Transverse colon (tissue), 4 donors: ENCODE results near the gene DDAH1. TPM values are rescaled to one million over a fixed set of nuclear protein-coding genes. Genes with fewer than 3 reads are reported as not detected.

Source experiments
- DNase-seq: peaks from one replicate; pipeline ENCODE4 v3.0.0-alpha.2; 2019
- H3K27ac ChIP-seq, 4 donors: fragments of 200-600 bp; sonication (generic); 2 replicates each; pipeline ENCODE4 v1.5.1; 2016 to 2018; ENCODE audit warnings: inconsistent platforms in 4 of 4
- H3K27me3 ChIP-seq: fragments of 200-600 bp; sonication (generic); 2 replicates; pipeline ENCODE4 v1.5.1; 2017; ENCODE audit warnings: inconsistent platforms
- H3K36me3 ChIP-seq, 4 donors: fragments of 200-600 bp; sonication (generic); 2 replicates each; pipeline ENCODE4 v1.5.1; 2017 to 2019; ENCODE audit warnings: inconsistent platforms in 4 of 4
- H3K4me1 ChIP-seq, 4 donors: fragments of 200-600 bp; sonication (generic); 2 replicates each; pipeline ENCODE4 v1.5.1; 2017 to 2020; ENCODE audit warnings: inconsistent platforms in 4 of 4
- H3K4me3 ChIP-seq, 4 donors: fragments of 200-600 bp; sonication (generic); 1 replicate in 1 of 4; 2 replicates in 3 of 4; pipeline versions ENCODE4 v1.5.1 to v1.6.1; 2017 to 2019; ENCODE audit warnings: inconsistent platforms in 4 of 4
- H3K9me3 ChIP-seq, 2 donors: fragments of 200-600 bp; sonication (generic); 2 replicates each; pipeline ENCODE4 v1.5.1; 2017 to 2019; ENCODE audit warnings: inconsistent platforms in 2 of 2
- EP300 ChIP-seq: sonication (generic); formaldehyde crosslinking; IDR thresholded peaks from one replicate; pipeline ENCODE4 v1.6.1; 2017; ENCODE audit warnings: antibody characterized with exemption, low read depth
- POLR2A ChIP-seq: fragments of 450-650 bp; IDR thresholded peaks from one replicate; pipeline ENCODE4 v1.6.1; 2016; ENCODE audit warnings: antibody characterized with exemption, mild to moderate bottlenecking, moderate library complexity
- POLR2AphosphoS5 ChIP-seq, 3 donors: sonication (generic); formaldehyde crosslinking; IDR thresholded peaks; one replicate each; pipeline ENCODE4 v1.6.1; 2016; ENCODE audit warnings: antibody characterized with exemption in 3 of 3
- WGBS, 2 donors: methylation state at CpG; one replicate each; pipeline ENCODE4 v1.1.5; 2018; ENCODE audit warnings: low coverage in 1 of 2; 5-methylcytosine and 5-hydroxymethylcytosine counted together
- in situ Hi-C, 4 donors: fragments of 200-750 bp; cut with MboI; loops; one replicate each; pipeline versions ENCODE4 v1.15.0 to v1.15.1; 2017; ENCODE audit warnings: low sequenced_read_pairs in 3 of 4, low pct_ligation_motif_present in 1 of 4, low pct_unique_long_range_greater_than_20kb in 1 of 4
- intact Hi-C: fragments of 100-400 bp; cut with DNase I; formaldehyde crosslinking; loops from one replicate; pipeline ENCODE4 v1.15.1; 2023; ENCODE audit warnings: low total_unique reads
- total RNA-seq, 4 donors: library from RNA; depleted of rRNA; stranded (reverse); fragments of >200 nt; gene quantifications; one replicate each; pipeline ENCODE4 v1.1.0, GENCODE V29; 2016
- TF ChIP-seq, protein P1 (sequence below), 5 experiments: fragments of 200-600 bp in 3 of 5; fragments of 450-650 bp in 2 of 5; sonication (generic) in 3 of 5; IDR thresholded peaks; 1 replicate in 2 of 5; 2 replicates in 3 of 5; pipeline ENCODE4 v1.5.1; 2016 to 2017; ENCODE audit warnings: antibody characterized with exemption in 5 of 5, inconsistent platforms in 3 of 5, mild to moderate bottlenecking in 2 of 5, moderate library complexity in 1 of 5

The DDAH1 gene
- total RNA-seq, 4 donors from 2014 or later, result 22.4 to 69.4 (median 48.3) TPM

DNA sequence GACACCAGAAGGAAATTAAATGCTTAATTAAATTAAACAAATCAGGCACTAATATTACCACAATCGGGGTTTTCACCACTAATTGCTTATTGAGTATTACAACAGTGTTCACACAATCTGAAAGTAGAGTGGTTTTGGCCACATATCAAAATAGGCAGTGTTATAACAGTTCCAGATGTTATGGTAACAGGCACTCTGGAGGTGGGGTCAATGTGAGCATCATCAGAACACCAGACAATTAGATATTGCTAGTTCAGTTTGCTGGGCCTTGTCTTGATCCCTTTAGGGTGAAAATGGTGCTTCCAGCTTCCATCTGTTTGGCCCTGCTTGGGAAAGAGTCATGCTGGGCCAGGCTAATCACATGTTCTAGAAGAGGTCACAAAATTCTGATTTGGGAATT lies 14.5 kb upstream of the DDAH1 start:
- Histone ChIP-seq H3K9me3 (no peaks in the 10 kb centered on the region), H3K4me3 (no peak overlapping the region), H3K4me1 (no peaks in the 10 kb centered on the region), H3K36me3 (no peaks in the 10 kb centered on the region), H3K27ac (no peak overlapping the region), H3K27me3 (no peaks in the 10 kb centered on the region)
- intact Hi-C loops, result no loop called here
- TF ChIP-seq EP300, result no peak
- TF ChIP-seq, protein P1, sequence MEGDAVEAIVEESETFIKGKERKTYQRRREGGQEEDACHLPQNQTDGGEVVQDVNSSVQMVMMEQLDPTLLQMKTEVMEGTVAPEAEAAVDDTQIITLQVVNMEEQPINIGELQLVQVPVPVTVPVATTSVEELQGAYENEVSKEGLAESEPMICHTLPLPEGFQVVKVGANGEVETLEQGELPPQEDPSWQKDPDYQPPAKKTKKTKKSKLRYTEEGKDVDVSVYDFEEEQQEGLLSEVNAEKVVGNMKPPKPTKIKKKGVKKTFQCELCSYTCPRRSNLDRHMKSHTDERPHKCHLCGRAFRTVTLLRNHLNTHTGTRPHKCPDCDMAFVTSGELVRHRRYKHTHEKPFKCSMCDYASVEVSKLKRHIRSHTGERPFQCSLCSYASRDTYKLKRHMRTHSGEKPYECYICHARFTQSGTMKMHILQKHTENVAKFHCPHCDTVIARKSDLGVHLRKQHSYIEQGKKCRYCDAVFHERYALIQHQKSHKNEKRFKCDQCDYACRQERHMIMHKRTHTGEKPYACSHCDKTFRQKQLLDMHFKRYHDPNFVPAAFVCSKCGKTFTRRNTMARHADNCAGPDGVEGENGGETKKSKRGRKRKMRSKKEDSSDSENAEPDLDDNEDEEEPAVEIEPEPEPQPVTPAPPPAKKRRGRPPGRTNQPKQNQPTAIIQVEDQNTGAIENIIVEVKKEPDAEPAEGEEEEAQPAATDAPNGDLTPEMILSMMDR (IDR thresholded peaks at IDR 0.05), result no peak
- TF ChIP-seq POLR2A, result no peak
- TF ChIP-seq POLR2AphosphoS5 (IDR thresholded peaks at IDR 0.05), result no peak
- in situ Hi-C loops, result loop anchor here in 1 of 4 donors (25.0 kb wide), 1 partner anchor 167 kb away; no protein-coding TSS in a partner anchor
- WGBS, 2 donors, result 80% methylated on average over 1 of the region's 1 CpG; no CpG with 5 or more reads in 1 of the 2 donors
- DNase-seq, result no peak

DNA sequence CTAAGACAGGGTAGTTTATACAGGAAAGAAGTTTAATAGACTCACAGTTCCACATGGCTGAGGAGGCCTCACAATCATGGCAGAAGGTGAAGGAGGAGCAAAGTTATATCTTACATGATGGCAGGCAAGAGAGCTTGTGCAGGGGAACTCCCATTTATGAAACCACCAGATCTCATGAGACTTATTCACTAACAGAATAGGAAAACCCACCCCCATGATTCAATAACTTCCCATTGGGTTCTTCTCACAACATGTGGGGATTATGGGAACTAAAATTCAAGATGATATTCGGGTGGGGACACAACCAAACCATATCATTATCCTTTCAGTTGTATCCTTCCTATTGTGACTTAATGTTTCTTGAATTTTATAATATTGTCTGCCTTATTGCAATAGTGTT lies 13.4 kb upstream of the DDAH1 start:
- H3K9me3 ChIP-seq, result no peaks in the 10 kb centered on the region
- WGBS, 2 donors, result 78% methylated on average over 1 of the region's 1 CpG
- TF ChIP-seq POLR2A (no peak), POLR2AphosphoS5 (IDR thresholded peaks at IDR 0.05) (no peak), EP300 (no peak)
- TF ChIP-seq, protein P1 (IDR thresholded peaks at IDR 0.05), result no peak
- H3K27me3 ChIP-seq, result no peaks in the 10 kb centered on the region
- no peaks in the 10 kb centered on the region for H3K36me3 ChIP-seq
- in situ Hi-C loops (loop anchor here in 1 of 4 donors (25.0 kb wide), 1 partner anchor 166 kb away; no protein-coding TSS in a partner anchor), intact Hi-C loops (no loop called here)
- no peak for DNase-seq
- H3K4me3 ChIP-seq, result no peak overlapping the region
- no peak overlapping the region for H3K27ac ChIP-seq
- H3K4me1 ChIP-seq, result no peaks in the 10 kb centered on the region

DNA sequence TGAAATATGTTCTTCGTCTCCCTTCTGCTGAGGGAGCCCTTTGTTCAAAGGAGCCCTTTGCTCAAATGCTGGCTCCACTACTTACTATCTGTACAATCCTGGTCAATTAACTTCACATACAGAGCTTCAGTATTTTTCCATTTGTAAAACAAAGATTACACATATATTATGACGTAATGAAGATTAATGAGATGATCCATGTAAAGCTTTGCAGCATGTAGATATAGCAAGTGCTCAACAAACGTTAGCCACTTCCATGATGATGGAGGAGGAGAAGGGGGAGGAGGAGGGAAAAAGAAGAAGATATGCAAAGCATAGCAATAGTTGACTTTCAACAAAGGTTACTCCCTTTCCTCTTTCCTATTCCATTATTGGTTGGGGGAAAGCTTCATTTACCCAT lies 10.1 kb upstream of the DDAH1 start:
- Histone ChIP-seq H3K27ac (no peak overlapping the region), H3K27me3 (no peaks in the 10 kb centered on the region), H3K4me1 (no peaks in the 10 kb centered on the region), H3K4me3 (no peak overlapping the region), H3K36me3 (no peaks in the 10 kb centered on the region), H3K9me3 (no peaks in the 10 kb centered on the region)
- DNase-seq, result no peak
- TF ChIP-seq, protein P1 (IDR thresholded peaks at IDR 0.05), result no peak
- TF ChIP-seq POLR2AphosphoS5 (IDR thresholded peaks at IDR 0.05), result no peak
- TF ChIP-seq POLR2A, result no peak
- no peak for TF ChIP-seq EP300
- intact Hi-C loops, result no loop called here
- 81 to 93% methylated on average over 3 of the region's 3 CpGs for WGBS, 2 donors
- in situ Hi-C loops, result loop anchor here in 1 of 4 donors (25.0 kb wide), 1 partner anchor 163 kb away; no protein-coding TSS in a partner anchor

DNA sequence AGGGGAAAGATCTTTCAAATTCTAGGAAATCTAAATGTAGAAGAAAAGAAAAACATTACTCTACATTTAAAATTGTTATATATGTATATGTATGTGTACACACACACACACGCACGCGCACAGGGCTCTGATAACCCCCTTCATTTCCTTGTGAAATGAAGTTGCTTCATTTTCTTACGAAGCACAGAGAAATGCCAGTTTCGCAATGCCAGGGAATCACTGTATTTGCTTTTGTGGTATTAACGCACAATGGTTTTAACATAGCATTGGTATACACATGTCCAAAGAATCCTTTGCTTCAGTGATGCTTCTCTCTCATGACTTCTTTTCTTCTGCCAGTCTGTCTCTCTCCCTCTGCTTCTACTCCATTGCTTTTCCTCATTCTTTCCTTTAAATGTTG lies 8.4 kb upstream of the DDAH1 start:
- in situ Hi-C loops, result no loop called here
- 72 to 93% methylated on average over 5 to 6 of the region's 6 CpGs for WGBS, 2 donors
- intact Hi-C loops, result no loop called here

More for the DNA sequence above, 8.4 kb upstream of the DDAH1 start:
- Histone ChIP-seq H3K4me3 (no peak overlapping the region), H3K9me3 (no peaks in the 10 kb centered on the region), H3K27ac (no peak overlapping the region), H3K4me1 (no peaks in the 10 kb centered on the region), H3K27me3 (no peaks in the 10 kb centered on the region), H3K36me3 (no peaks in the 10 kb centered on the region)
- DNase-seq, result no peak
- TF ChIP-seq EP300 (no peak), POLR2A (no peak), POLR2AphosphoS5 (IDR thresholded peaks at IDR 0.05) (no peak)
- TF ChIP-seq, protein P1 (IDR thresholded peaks at IDR 0.05), result no peak
